Thyroid gland (tissue), 4 donors: ENCODE results near the gene NGFR.

Source experiments
- POLR2A ChIP-seq, 2 donors: fragments of 450-650 bp; IDR thresholded peaks; one replicate each; pipeline ENCODE4 v1.6.1; 2017; ENCODE audit warnings: antibody characterized with exemption in 2 of 2, mild to moderate bottlenecking in 2 of 2, moderate library complexity in 1 of 2
- TF ChIP-seq, protein P1 (sequence below), 6 experiments: fragments of 200-600 bp in 3 of 6; fragments of 450-650 bp in 3 of 6; sonication (generic) in 3 of 6; IDR thresholded peaks; one replicate each; pipeline ENCODE4 v1.5.1; 2016 to 2019; ENCODE audit warnings: antibody characterized with exemption in 6 of 6, mild to moderate bottlenecking in 2 of 6, inconsistent platforms in 1 of 6, moderate library complexity in 1 of 6

- TF ChIP-seq POLR2A (IDR thresholded peaks at IDR 0.05): no peak
- TF ChIP-seq, protein P1, sequence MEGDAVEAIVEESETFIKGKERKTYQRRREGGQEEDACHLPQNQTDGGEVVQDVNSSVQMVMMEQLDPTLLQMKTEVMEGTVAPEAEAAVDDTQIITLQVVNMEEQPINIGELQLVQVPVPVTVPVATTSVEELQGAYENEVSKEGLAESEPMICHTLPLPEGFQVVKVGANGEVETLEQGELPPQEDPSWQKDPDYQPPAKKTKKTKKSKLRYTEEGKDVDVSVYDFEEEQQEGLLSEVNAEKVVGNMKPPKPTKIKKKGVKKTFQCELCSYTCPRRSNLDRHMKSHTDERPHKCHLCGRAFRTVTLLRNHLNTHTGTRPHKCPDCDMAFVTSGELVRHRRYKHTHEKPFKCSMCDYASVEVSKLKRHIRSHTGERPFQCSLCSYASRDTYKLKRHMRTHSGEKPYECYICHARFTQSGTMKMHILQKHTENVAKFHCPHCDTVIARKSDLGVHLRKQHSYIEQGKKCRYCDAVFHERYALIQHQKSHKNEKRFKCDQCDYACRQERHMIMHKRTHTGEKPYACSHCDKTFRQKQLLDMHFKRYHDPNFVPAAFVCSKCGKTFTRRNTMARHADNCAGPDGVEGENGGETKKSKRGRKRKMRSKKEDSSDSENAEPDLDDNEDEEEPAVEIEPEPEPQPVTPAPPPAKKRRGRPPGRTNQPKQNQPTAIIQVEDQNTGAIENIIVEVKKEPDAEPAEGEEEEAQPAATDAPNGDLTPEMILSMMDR (IDR thresholded peaks at IDR 0.05): peak in 1 of 6 experiments; percentile 23
Measured at GRCh38 chr17:49459401-49459984, 35.6 kb upstream of the NGFR start.
